Pancreas (tissue), 10 donors: Measurements from ENCODE around the gene LRMDA. TPM values are rescaled to one million over a fixed set of nuclear protein-coding genes. Genes with fewer than 3 reads are reported as not detected.

Experiments
- ATAC-seq, 4 donors: fragments of 200-7000 bp; cut with Tn5 transposase; one replicate each; pipeline versions ENCODE4 v1.8.0 to v1.9.1; 2020; ENCODE audit warnings: mild to moderate bottlenecking in 4 of 4, moderate library complexity in 4 of 4
- DNase-seq, 6 donors: peaks; one replicate each; pipeline ENCODE4 v3.0.0-alpha.2; 2020
- FAIRE-seq: peaks from 2 replicates; lab custom pipeline; 2012; peaks lifted over from hg19 to GRCh38; lab: Jason Lieb, UNC
- H3K27ac ChIP-seq, 4 donors: fragments of 200-600 bp; sonication (generic); 1 replicate in 3 of 4; 2 replicates in 1 of 4; pipeline versions ENCODE4 v1.5.0 to v1.8.0; 2020
- H3K27me3 ChIP-seq, 4 donors: fragments of 200-600 bp; one replicate each; pipeline ENCODE4 v1.8.0; 2021
- H3K36me3 ChIP-seq, 3 donors: fragments of 200-600 bp; sonication (generic) in 1 of 3; one replicate each; pipeline versions ENCODE4 v1.5.0 to v1.8.0; 2020 to 2021
- H3K4me1 ChIP-seq, 3 donors: fragments of 200-600 bp; one replicate each; pipeline ENCODE4 v1.8.0; 2021
- H3K4me3 ChIP-seq, 4 donors: fragments of 200-600 bp; sonication (generic) in 2 of 4; one replicate each; pipeline versions ENCODE4 v1.5.0 to v1.8.0; 2020 to 2021
- H3K9me3 ChIP-seq, 4 donors: fragments of 200-600 bp; one replicate each; pipeline ENCODE4 v1.8.0; 2021
- WGBS, 2 donors: extraction: QIAGEN DNeasy Blood & Tissue Kit; methylation state at CpG; one replicate each; pipeline ENCODE4 v1.1.7; 2013; 5-methylcytosine and 5-hydroxymethylcytosine counted together
- intact Hi-C, 3 donors: fragments of 100-400 bp; cut with DNase I; formaldehyde crosslinking; loops; one replicate each; pipeline versions ENCODE4 v1.11.1 to v1.14.2; 2022
- polyA plus RNA-seq, 2 donors: library from polyadenylated mRNA; stranded (reverse); fragments of 200-250 nt; gene quantifications; one replicate each; pipeline ENCODE4 v1.2.3, GENCODE V29; 2013
- total RNA-seq, 6 donors: library from RNA; stranded (reverse); fragmentation: NEBNext Ultra II Directional in 4 of 6; extraction: Animal tissue kit (Norgen Biotek cat#: 25700) in 4 of 6; gene quantifications; one replicate each; pipeline versions ENCODE4 v1.2.1 to v1.2.4, GENCODE V29; 2021 to 2023
- TF ChIP-seq, protein P1 (sequence below), 4 donors: fragments of 200-600 bp; sonication (generic) in 3 of 4; IDR thresholded peaks; one replicate each; pipeline versions ENCODE4 v1.5.0 to v1.8.0; 2021; ENCODE audit warnings: antibody characterized with exemption in 4 of 4
- donor health status: healthy with polysubstance abuse.
- donor health status: DM: no; HTN: no; CAD: no; lungs with moderate emphysema.
- donor health status: DM: no; HTN: no; CAD: no.
- donor health status: control.
- donor health status: control.
- donor health status: Bipolar disorder and iron deficiency.
- donor health status: DM: yes; HTN: yes; CAD: no.
- donor health status: DM: no; HTN: no; CAD: no.
- donor health status: DM: no; HTN: no; CAD: no.
- donor health status: DM: yes; HTN: yes; CAD: no.

Gene LRMDA
- total and polyA plus RNA-seq, 8 donors, result 4.6 to 21.2 (median 13.4) TPM

DNA sequence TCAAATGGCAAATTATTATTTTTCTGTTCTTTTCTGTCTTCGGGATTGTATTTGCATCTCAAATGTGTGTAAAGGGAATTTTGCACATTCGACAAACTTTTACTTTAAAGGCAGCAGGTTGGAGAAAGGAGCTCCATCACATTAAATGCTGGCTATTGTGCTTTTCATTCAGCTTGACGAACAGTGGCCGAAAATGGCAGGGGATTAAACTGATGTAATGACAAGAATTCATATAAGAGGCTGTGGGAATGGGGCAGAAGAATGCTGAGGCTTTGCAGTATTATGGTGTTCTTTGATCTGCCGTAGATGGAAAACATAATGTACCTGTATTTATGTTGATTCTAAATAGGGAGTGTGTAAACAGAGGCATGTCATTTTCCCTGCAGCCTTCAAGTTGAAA lies 376.0 kb downstream of the LRMDA start:
- WGBS, 2 donors, result 93 to 95% methylated on average over 5 of the region's 5 CpGs
- no peak overlapping the region for H3K4me3 ChIP-seq
- no peaks in the 10 kb centered on the region for H3K27me3 ChIP-seq
- no peak overlapping the region for H3K27ac ChIP-seq
- H3K4me1 ChIP-seq, result peaks cover 5 to 18% (median 6%) of the 10 kb centered on the region in 3 donors
- no peaks in the 10 kb centered on the region for H3K9me3 ChIP-seq
- no peak for FAIRE-seq
- no peak for DNase-seq
- TF ChIP-seq, protein P1, sequence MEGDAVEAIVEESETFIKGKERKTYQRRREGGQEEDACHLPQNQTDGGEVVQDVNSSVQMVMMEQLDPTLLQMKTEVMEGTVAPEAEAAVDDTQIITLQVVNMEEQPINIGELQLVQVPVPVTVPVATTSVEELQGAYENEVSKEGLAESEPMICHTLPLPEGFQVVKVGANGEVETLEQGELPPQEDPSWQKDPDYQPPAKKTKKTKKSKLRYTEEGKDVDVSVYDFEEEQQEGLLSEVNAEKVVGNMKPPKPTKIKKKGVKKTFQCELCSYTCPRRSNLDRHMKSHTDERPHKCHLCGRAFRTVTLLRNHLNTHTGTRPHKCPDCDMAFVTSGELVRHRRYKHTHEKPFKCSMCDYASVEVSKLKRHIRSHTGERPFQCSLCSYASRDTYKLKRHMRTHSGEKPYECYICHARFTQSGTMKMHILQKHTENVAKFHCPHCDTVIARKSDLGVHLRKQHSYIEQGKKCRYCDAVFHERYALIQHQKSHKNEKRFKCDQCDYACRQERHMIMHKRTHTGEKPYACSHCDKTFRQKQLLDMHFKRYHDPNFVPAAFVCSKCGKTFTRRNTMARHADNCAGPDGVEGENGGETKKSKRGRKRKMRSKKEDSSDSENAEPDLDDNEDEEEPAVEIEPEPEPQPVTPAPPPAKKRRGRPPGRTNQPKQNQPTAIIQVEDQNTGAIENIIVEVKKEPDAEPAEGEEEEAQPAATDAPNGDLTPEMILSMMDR (IDR thresholded peaks at IDR 0.05), result no peak
- H3K36me3 ChIP-seq, result no peaks in the 10 kb centered on the region
- intact Hi-C loops, result no loop called here
- ATAC-seq, result no peak

DNA sequence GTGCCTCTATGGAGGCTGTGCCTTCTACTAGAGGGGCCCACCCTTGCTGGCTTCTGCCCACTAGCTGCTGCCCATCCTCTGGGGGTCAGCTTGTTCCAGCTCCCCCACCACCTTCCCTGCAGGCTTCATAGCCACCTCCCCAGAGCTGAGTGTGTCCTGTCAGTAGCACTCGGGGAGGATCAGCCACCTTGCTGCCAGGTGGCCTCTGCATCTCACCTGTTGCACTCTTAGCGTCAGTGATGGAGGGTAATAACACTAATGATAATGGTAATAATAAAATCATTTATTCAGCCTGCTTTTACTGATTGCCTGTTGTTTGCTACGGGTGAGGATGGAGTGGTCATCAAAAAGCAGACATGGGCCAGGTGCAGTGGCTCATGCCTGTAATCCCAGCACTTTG lies 377.6 kb downstream of the LRMDA start:
- no peak overlapping the region for H3K4me3 ChIP-seq
- 88 to 92% methylated on average over 3 of the region's 3 CpGs for WGBS, 2 donors
- peaks cover 0 to 4% (median 0%) of the 10 kb centered on the region in 3 donors for H3K4me1 ChIP-seq
- intact Hi-C loops, result no loop called here
- no peak for DNase-seq
- H3K9me3 ChIP-seq, result no peaks in the 10 kb centered on the region
- TF ChIP-seq, protein P1 (IDR thresholded peaks at IDR 0.05), result no peak
- no peaks in the 10 kb centered on the region for H3K36me3 ChIP-seq
- no peaks in the 10 kb centered on the region for H3K27me3 ChIP-seq
- ATAC-seq, result no peak
- H3K27ac ChIP-seq, result no peak overlapping the region
- FAIRE-seq, result no peak

DNA sequence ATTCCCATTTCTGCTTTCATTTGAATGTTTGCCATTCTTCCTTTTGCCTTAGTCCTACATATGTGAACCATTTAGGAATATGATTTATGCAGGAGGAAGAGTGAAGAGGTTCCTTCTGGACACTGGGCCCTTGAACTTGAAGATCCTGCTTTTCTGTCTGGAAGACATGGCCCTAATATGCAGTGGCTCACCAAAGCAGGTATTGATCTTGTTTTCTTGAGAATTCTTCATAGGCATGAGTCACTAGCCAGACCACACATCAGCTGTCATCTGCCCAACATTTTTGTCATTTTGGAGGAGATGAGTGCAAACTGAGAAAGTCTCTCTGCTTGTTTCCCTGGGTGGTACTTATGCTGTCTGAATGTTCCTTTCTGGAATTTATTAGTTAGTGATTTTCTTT lies 382.6 kb downstream of the LRMDA start:
- ATAC-seq, result no peak
- Histone ChIP-seq H3K27ac (no peak overlapping the region), H3K9me3 (no peaks in the 10 kb centered on the region), H3K4me3 (no peak overlapping the region), H3K4me1 (no peaks in the 10 kb centered on the region), H3K36me3 (no peaks in the 10 kb centered on the region), H3K27me3 (no peaks in the 10 kb centered on the region)
- no peak for FAIRE-seq
- TF ChIP-seq, protein P1 (IDR thresholded peaks at IDR 0.05), result no peak
- no peak for DNase-seq
- intact Hi-C loops, result no loop called here

DNA sequence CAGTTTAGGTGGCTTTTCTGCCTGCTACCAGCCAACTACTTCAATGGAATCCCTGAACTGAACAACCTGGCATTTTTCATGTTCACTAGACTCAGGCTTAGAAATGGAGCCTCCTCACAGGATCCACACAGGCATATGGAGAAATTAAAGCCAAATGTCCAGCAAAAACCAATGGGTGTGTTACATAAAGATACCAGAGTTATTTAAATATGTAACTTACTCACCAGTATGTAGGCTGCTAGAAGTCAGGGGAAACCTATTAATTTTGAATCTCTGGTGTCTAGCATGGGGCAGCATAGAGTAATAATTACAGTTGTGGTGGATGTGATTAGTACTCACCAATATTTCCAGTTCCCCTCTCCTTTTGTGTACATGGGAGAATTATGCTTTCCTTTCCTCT lies 383.6 kb downstream of the LRMDA start:
- no peak for DNase-seq
- Histone ChIP-seq H3K27ac (no peak overlapping the region), H3K27me3 (no peaks in the 10 kb centered on the region), H3K9me3 (no peaks in the 10 kb centered on the region), H3K4me1 (no peaks in the 10 kb centered on the region), H3K36me3 (no peaks in the 10 kb centered on the region), H3K4me3 (no peak overlapping the region)
- FAIRE-seq, result no peak
- intact Hi-C loops, result no loop called here
- TF ChIP-seq, protein P1 (IDR thresholded peaks at IDR 0.05), result no peak
- ATAC-seq, result no peak

DNA sequence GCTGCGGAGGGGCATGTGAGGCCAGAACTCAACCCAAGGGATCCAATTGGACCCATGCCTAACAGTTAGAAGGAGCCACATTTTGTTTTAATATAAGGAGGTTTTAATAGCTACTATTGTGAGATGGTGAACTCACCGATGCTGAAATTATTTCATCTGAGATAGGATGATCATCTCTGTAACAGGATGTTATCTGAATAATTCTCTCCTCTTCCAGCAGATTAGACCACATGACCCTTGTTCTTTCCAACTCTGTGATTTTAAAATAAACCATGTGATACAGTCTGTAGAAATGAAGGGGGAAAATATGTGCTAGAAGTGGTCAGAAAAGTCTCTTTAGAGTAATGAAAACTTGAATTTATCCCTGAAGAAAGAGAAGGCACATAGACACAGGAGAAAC lies 385.8 kb downstream of the LRMDA start:
- DNase-seq, result no peak
- Histone ChIP-seq H3K9me3 (no peaks in the 10 kb centered on the region), H3K4me1 (no peaks in the 10 kb centered on the region), H3K27me3 (no peaks in the 10 kb centered on the region), H3K4me3 (no peak overlapping the region), H3K36me3 (no peaks in the 10 kb centered on the region), H3K27ac (no peak overlapping the region)
- intact Hi-C loops, result no loop called here
- WGBS, 2 donors, result 48 to 94% methylated on average over 2 of the region's 2 CpGs
- no peak for FAIRE-seq
- ATAC-seq, result no peak
- TF ChIP-seq, protein P1 (IDR thresholded peaks at IDR 0.05), result no peak
